GM19099 (cell line): ENCODE results near the gene DUS1L.

Source experiments
- POLR2A ChIP-seq: IDR thresholded peaks from 3 replicates; pipeline ENCODE4 v1.6.1; 2011; ENCODE audit warnings: low read depth; ENCODE audit not compliant: insufficient read length; ENCODE audit errors: extremely low read depth

DUS1L gene

GRCh38 chr17:82017612-82018151 is 47.9 kb downstream of the DUS1L start:
- no peak for TF ChIP-seq POLR2A

DNA sequence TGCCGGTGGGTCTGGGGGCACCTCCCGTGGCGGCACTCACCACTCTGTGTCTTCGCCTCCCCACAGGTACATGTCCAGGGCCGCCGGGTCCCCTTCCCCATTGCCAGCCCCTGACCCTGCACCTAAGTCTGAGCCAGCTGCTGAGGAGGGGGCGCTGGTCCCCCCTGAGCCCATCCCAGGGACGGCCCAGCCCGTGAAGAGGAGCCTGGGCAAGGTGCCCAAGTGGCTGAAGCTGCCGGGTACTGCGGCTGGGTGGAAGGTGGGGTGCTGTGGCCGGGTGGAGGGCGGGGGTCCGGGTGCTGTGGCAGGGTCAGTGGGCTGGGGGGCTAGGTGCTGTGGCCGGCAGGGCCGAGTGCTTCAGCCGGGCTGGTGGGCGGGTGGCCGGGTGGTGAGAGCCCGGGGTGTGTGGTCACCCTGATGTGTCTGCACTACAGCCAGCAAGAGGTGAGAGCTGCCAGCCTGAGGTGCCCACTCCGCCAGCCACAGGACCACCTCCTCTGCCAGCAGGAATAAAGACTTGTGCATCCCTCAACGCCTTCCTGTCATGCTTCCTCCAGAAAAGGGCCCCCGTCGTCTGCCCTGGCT is 48.6 kb downstream of the DUS1L start:
- TF ChIP-seq POLR2A: no peak

DNA sequence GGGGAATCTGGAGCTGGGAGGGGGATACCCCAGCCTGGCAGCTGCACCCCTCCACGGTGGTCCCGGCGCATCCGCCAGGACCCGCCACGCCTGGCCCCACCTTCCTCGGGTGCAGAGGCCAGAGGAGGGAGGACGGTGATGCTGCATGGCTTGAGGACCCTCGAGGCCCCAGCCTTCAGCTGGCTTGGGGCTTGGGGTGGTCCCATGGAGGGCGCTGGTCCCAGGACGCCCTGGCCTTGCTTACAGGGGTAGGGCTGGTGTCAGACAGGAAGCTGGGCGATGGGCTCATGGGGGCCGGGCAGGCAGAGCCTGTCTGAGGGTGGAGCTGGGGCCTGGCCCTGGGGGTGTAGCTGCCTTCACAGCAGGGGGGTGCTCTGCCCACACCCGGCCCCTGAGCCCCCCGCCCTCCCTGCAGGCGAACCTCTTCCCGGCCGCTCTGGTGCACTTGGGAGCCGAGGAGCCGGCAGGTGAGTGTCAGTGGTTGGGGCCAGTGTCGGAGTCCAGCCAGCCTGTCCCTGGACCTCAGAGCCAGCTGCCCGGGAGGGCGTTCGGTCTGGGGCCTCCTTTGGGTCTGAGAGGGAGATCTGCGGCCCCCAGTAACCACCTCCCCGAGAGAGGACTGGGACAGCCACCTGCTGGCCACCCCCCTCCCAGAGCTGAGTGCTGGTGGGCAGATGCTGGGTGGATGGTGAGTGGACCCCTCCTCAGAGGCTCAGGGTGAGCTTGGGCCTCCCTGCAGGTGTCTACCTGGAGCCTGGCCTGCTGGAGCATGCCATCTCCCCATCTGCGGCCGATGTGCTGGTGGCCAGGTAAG is 49.3 kb downstream of the DUS1L start:
- no peak for TF ChIP-seq POLR2A

GRCh38 chr17:82015311-82015971 is 50.2 kb downstream of the DUS1L start:
- no peak for TF ChIP-seq POLR2A

DNA sequence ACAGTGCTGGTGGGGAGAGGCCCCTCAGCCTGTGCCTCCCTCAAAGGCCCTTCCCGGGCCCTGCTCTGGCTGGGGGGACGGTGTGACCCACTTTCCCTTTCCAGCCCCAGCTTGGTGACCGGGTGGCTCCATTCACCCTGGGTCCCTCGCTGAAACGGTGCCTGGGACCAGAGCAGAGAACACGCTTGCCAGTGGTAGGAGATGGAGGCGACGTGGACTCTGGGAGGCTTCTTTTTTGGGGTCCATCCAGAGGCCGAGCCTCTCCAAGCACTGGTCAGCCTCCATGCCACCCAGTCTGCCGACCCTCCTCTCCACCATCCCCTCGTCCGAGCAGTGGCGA is 50.7 kb downstream of the DUS1L start:
- no peak for TF ChIP-seq POLR2A

DNA sequence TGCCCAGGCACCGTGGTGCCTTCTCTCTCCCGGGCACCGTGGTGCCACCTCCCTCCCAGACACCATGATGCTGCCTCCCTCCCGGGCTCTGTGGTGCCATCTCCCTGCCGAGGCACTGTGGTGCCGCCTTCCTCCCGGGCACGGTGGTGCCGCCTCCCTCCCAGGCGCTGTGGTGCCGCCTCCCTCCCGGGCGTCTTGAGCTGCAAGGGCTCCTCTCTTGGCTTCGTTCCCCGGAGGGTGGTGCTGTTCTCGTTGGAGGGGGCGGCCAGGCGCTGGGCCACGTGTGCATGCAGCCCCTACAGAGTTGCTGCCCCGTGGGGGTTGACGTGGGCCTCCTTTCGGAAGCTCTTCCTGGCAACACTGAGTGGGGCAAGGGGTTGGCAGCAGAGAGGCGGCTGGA is 51.2 kb downstream of the DUS1L start:
- no peak for TF ChIP-seq POLR2A

GRCh38 chr17:82013772-82014321 is 51.8 kb downstream of the DUS1L start:
- TF ChIP-seq POLR2A: no peak

- TF ChIP-seq POLR2A: no peak
Measured at GRCh38 chr17:82013341-82013740, 52.3 kb downstream of the DUS1L start.

DNA sequence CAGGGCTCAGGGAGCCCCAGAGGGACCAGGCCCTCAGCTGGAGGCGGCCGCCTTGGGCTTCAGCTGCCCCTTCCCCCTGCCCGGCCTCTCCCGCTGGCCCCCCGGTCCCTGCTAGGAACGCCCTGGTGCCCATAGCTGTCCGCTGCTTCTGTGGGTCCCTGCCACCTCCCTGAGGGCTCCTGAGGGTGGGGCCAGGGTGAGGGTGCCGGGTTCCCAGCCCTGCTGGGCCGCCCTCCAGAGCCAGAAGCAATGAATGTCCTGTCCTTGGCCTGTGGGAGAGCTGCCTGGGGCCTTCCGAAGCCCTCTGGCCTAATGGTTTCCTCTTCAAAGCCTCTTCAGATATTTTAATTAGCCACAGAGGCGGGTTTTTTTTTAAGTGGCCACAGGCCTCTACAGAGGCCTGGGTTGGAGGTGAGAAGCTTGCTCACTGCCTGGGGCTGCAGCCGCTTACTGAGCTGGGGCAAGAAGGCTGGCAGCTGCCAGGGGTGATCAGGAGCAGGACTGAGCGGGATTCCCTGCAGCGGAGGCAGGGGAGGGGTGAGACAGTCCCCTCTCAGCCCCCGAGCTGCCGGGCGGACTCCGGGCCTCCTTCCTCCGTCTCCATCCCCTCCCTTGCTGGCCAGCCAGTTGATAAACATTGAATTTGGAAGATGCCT is 52.8 kb downstream of the DUS1L start:
- TF ChIP-seq POLR2A: no peak

GRCh38 chr17:82012261-82012639 is 53.4 kb downstream of the DUS1L start:
- TF ChIP-seq POLR2A: no peak

- no peak for TF ChIP-seq POLR2A
Measured at GRCh38 chr17:82011617-82012187, 53.9 kb downstream of the DUS1L start.

DNA sequence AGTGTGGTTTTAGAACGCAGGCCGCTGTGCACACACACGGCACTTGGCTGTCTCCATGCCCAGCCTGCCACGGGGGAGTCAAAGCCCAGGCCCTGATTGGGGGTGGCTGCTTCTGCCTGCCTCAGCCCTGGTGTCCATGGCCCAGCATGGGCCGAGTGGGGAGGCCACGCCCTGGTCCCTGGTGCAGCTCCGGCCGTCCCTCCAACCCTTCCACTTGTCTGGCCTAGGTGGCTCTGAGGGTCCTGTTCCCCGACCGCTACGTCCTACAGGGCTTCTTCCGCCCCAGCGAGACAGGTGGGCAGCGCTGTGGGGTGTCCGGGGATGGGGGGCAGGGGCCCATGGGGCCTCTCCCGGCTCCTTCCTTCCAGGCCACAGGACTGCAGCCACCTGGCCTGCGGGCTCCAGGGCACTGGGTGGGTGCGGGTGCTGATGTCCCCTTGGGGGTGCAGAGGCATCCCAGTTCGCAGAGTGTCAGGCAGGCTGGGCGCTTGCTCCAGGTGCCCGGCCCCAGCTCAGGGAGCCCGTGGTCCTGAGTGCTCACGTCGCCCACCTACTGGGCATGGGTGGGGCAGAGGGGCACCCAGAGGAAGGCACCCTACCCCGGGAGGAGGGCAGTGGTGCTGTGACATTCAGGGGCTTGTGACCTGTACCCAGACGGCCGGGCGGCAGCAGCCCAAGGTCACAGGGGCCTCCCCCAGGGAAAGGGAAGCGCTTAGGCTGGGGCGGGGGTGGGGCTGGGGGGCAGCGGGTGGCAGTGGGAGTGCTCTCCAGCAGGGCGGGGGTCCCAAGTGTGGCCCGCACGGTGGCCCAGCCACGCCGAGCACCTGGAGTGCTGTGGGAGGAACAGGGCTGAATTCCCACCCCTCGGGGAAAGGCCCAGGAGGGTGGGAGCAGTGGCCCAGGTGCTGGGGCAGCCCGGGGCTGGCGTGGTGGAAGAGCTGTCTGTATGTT is 54.8 kb downstream of the DUS1L start:
- TF ChIP-seq POLR2A: no peak

DNA sequence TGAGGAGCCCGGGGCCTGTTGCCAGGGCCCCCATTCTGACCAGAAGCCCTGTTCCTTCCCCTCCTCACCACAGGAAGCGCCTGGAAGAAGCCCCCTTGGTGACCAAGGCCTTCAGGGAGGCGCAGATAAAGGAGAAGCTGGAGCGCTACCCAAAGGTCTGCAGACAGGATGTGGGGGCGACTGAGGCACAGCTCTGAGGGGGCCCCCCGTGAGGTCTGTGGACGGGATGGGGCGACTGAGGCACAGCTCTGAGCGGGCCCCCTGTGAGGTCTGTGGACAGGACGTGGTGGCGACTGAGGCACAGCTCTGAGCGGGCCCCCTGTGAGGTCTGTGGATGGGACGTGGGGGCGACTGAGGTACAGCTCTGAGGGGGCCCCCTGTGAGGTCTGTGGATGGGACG is 56.2 kb downstream of the DUS1L start:
- TF ChIP-seq POLR2A: no peak

DNA sequence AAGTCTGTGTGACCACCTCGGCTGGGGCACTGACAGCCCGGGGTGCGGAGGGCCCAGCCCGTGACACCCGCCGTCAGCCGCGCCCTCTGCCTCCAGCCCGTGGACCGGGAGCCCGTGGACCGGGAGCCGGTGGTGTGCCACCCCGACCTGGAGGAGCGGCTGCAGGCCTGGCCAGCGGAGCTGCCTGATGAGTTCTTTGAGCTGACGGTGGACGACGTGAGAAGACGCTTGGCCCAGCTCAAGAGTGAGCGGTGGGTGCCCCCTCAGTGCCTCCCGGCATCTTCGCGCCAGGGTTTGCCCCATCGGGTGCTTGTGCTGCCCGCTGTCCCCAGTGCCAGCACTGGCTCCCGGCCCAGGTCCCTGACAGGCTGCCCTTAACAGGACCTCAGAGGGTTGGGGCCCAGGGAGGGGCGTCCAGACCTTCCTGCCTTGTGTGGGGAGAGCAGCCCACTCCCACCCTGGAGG is 56.6 kb downstream of the DUS1L start:
- no peak for TF ChIP-seq POLR2A
